OCI-LY1 (cell line): ENCODE results near the gene TRIP6.
A peak's percentile ranks its signal among the peaks of the same experiment; 100 is the strongest.

Experiments used
- H2AFZ ChIP-seq: fragments of 200-600 bp; sonication (generic), shearing (Covaris generic); 2 replicates; pipeline ENCODE4 v1.6.0; 2014; ENCODE audit warnings: antibody characterized with exemption, mild to moderate bottlenecking, low read length
- H3F3A ChIP-seq: fragments of 200-600 bp; sonication (generic), shearing (Covaris generic); 2 replicates; pipeline ENCODE4 v1.6.0; 2014; ENCODE audit warnings: mild to moderate bottlenecking, antibody characterized with exemption, low read length, moderate library complexity; ENCODE audit not compliant: insufficient read depth
- H3K27ac ChIP-seq: fragments of 200-600 bp; sonication (generic); 2 replicates; pipeline ENCODE4 v1.5.1; 2014; ENCODE audit warnings: low read length, mixed run types, mild to moderate bottlenecking, low read depth; ENCODE audit not compliant: poor library complexity, severe bottlenecking
- H3K27me3 ChIP-seq: fragments of 200-600 bp; sonication (generic); 2 replicates; pipeline ENCODE4 v1.6.0; 2014; ENCODE audit warnings: antibody characterized with exemption, mild to moderate bottlenecking, low read length, moderate library complexity; ENCODE audit not compliant: insufficient read depth
- H3K36me3 ChIP-seq: fragments of 200-600 bp; sonication (generic); 2 replicates; pipeline ENCODE4 v1.6.1; 2014; ENCODE audit warnings: mild to moderate bottlenecking, antibody characterized with exemption, low read length, moderate library complexity, mixed read lengths; ENCODE audit not compliant: insufficient read depth
- H3K4me1 ChIP-seq: fragments of 200-600 bp; sonication (generic); 2 replicates; pipeline ENCODE4 v1.5.1; 2014; ENCODE audit warnings: mild to moderate bottlenecking, low read length, moderate library complexity; ENCODE audit not compliant: insufficient read depth, severe bottlenecking
- H3K4me2 ChIP-seq: fragments of 200-600 bp; sonication (generic), shearing (Covaris generic); 2 replicates; pipeline ENCODE4 v1.6.1; 2014; ENCODE audit warnings: low read length
- H3K4me3 ChIP-seq: fragments of 200-600 bp; sonication (generic); 2 replicates; pipeline ENCODE4 v1.5.1; 2014; ENCODE audit warnings: low read length, low read depth, mild to moderate bottlenecking, mixed read lengths; ENCODE audit not compliant: poor library complexity, severe bottlenecking
- H3K79me2 ChIP-seq: fragments of 200-600 bp; shearing (Covaris generic); 2 replicates; pipeline ENCODE4 v1.6.1; 2016; ENCODE audit warnings: mixed run types, low read length, mixed read lengths; ENCODE audit not compliant: insufficient read depth
- H3K9ac ChIP-seq: fragments of 200-600 bp; sonication (generic), shearing (Covaris generic); 2 replicates; pipeline ENCODE4 v1.6.1; 2014; ENCODE audit warnings: mild to moderate bottlenecking, low read length, mixed read lengths
- H3K9me2 ChIP-seq: fragments of 200-600 bp; sonication (generic), shearing (Covaris generic); 2 replicates; pipeline ENCODE4 v1.6.1; 2014; ENCODE audit warnings: low read depth, mild to moderate bottlenecking, low read length, mixed read lengths
- H3K9me3 ChIP-seq: fragments of 200-600 bp; shearing (Covaris generic); 2 replicates; pipeline ENCODE4 v1.6.1; 2014; ENCODE audit warnings: low read length, mixed read lengths
- H4K20me1 ChIP-seq: fragments of 200-600 bp; sonication (generic), shearing (Covaris generic); 2 replicates; pipeline ENCODE4 v1.6.0; 2016; ENCODE audit warnings: mild to moderate bottlenecking, low read length; ENCODE audit not compliant: insufficient read depth
- CTCF ChIP-seq: fragments of 200-600 bp; sonication (generic), shearing (Covaris generic); IDR thresholded peaks from 2 replicates; pipeline ENCODE4 v1.5.1; 2017; ENCODE audit warnings: mild to moderate bottlenecking, antibody characterized with exemption, low read length, moderate library complexity, mixed read lengths
- EZH2 ChIP-seq: fragments of 200-600 bp; sonication (generic), shearing (Covaris generic); IDR thresholded peaks from 2 replicates; pipeline ENCODE4 v1.8.0; 2017; ENCODE audit warnings: borderline replicate concordance, mixed run types, mild to moderate bottlenecking, antibody characterized with exemption, low read length, moderate library complexity, mixed read lengths

The TRIP6 gene

GRCh38 chr7:100888291-100888987 lies 21.3 kb downstream of the TRIP6 start:
- peak overlapping the region; percentile 85 for H3K27ac ChIP-seq
- 0 out of 2 replicates have a peak, but pooled peaks cover 4% of the 10 kb centered on the region for H3K27me3 ChIP-seq
- peak overlapping the region; percentile 74 for H3K4me3 ChIP-seq
- no peak overlapping the region for H2AFZ ChIP-seq
- no peaks in the 10 kb centered on the region for H3K9me3 ChIP-seq
- H3K79me2 ChIP-seq = no peaks in the 10 kb centered on the region
- no peaks in the 10 kb centered on the region for H3K9me2 ChIP-seq
- peaks cover 41% of the 10 kb centered on the region for H3K4me1 ChIP-seq
- peaks cover 51% of the 10 kb centered on the region for H3K36me3 ChIP-seq
- H3K9ac ChIP-seq = peak overlapping the region; percentile 84
- 0 out of 2 replicates have a peak, but pooled peaks cover 6% of the 10 kb centered on the region for H3F3A ChIP-seq
- H4K20me1 ChIP-seq = no peaks in the 10 kb centered on the region
- TF ChIP-seq CTCF (no peak), EZH2 (no peak)
- peak overlapping the region; percentile 78 for H3K4me2 ChIP-seq

DNA sequence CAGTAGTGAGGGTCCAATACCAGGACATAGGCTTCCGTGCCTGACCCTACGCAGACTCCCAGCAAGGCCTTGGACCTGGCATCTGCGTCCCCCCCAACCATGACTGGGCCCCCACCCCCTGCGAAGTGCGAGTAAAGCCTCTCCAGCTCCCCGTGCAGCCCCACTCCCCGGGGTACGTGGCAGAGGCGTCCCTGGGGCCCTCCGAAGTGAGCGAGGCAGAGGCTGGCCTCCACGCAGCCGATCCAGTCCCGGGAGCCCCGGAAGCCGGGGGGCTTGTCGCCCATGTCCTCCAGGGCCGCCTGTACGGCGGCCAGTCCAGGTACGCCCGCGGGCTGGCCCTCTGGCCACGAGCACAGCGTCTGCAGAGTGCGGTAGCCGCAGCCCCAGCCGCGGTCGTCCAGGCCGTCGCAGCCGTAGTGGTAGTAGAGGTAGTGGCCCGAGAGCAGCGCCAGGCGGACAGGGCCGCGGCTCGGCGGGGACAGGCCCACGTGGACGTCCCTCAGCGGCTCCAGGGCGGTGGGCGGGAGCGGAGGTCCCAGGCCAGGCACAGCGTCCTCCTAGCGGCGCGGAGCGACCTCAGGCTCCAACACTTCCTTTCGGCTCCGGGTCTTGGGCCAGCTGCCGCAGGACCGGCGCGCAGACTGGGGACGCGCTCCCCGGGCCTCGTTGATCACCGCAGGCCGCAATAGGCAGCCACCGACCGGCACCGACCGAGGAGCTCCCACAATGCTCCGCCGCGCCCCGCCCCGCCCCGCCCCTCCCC lies 22.0 kb downstream of the TRIP6 start, which contains the start of gene UFSP1:
TSS of gene UFSP1 (minus strand) at position 728 of the 763 bp plus-strand sequence. CDS start at position 284, 444 bp downstream.
- Histone ChIP-seq H2AFZ (no peak within 1 kb of the TSS), H3K27ac (peak within 1 kb of the TSS; percentile 85), H3K4me3 (peak within 1 kb of the TSS; percentile 74), H3K4me1 (peaks cover 41% of the 10 kb centered on the region), H3K9ac (peak within 1 kb of the TSS; percentile 84), H3K79me2 (no peaks in the 10 kb centered on the region), H3F3A (0 out of 2 replicates have a peak, but pooled peaks cover 6% of the 10 kb centered on the region), H3K9me2 (no peaks in the 10 kb centered on the region), H3K36me3 (peaks cover 44% of the 10 kb centered on the region), H3K9me3 (no peaks in the 10 kb centered on the region), H4K20me1 (no peaks in the 10 kb centered on the region), H3K4me2 (peak within 1 kb of the TSS; percentile 78), H3K27me3 (0 out of 2 replicates have a peak, but pooled peaks cover 4% of the 10 kb centered on the region)
- TF ChIP-seq EZH2 = no peak
- TF ChIP-seq CTCF = no peak

GRCh38 chr7:100890653-100891567 lies 23.7 kb downstream of the TRIP6 start:
- Histone ChIP-seq H3K4me2 (peak overlapping the region; percentile 77), H3K9me2 (no peaks in the 10 kb centered on the region), H3K27ac (no peak overlapping the region), H3K27me3 (0 out of 2 replicates have a peak, but pooled peaks cover 4% of the 10 kb centered on the region), H3K4me1 (peaks cover 48% of the 10 kb centered on the region), H3K36me3 (peaks cover 26% of the 10 kb centered on the region), H4K20me1 (no peaks in the 10 kb centered on the region), H3K9me3 (no peaks in the 10 kb centered on the region), H3K9ac (peak overlapping the region; percentile 52; the same call in 1 of the 2 replicates), H3K4me3 (peak overlapping the region; percentile 60), H3K79me2 (no peaks in the 10 kb centered on the region), H2AFZ (no peak overlapping the region), H3F3A (0 out of 2 replicates have a peak, but pooled peaks cover 6% of the 10 kb centered on the region)
- TF ChIP-seq CTCF = no peak
- TF ChIP-seq EZH2 = no peak
